IMR-90 (cell line): Measurements from ENCODE around the gene ATG3. TPM values are rescaled to one million over a fixed set of nuclear protein-coding genes. Genes with fewer than 3 reads are reported as not detected.

ENCODE experiments used
- ATAC-seq: fragments of 200-7000 bp; cut with Tn5 transposase; 2 replicates; pipeline ENCODE4 v1.9.1; 2020; ENCODE audit warnings: low read depth, mild to moderate bottlenecking, moderate library complexity
- BruUV-seq: library from RNA; stranded (reverse); fragments of 400-500 nt; replicated peaks from 2 replicates; lab custom pipeline; 2021; lab: Mats Ljungman, UMichigan
- CTCF ChIA-PET: fragments of 300-600 bp; formaldehyde crosslinking; extraction: SDS; loops from one replicate; lab custom pipeline; 2021; ENCODE audit warnings: antibody characterized with exemption; lab: Yijun Ruan, JAX
- POLR2A ChIA-PET: fragments of 300-600 bp; sonication (Branson Sonifier 250); formaldehyde crosslinking; loops from one replicate; lab custom pipeline; 2022; ENCODE audit warnings: antibody characterized with exemption; ENCODE audit not compliant: unreplicated experiment; lab: Charles Lee
- DNase-seq: peaks from one replicate; pipeline ENCODE4 v3.0.0; 2013
- H2AFZ ChIP-seq: replicated peaks from 2 replicates; pipeline ENCODE3; 2013; ENCODE audit warnings: low read length, mild to moderate bottlenecking; ENCODE audit not compliant: poor library complexity
- H2AK5ac ChIP-seq: 2 replicates; pipeline ENCODE4 v1.6.1; 2013; ENCODE audit warnings: low read depth, low read length, inconsistent platforms
- H2AK9ac ChIP-seq: replicated peaks from 2 replicates; pipeline ENCODE3; 2013; ENCODE audit warnings: mild to moderate bottlenecking, low read depth, low read length, moderate library complexity; ENCODE audit not compliant: poor library complexity
- H2BK120ac ChIP-seq: 2 replicates; pipeline ENCODE4 v1.6.1; 2013; ENCODE audit warnings: low read depth, low read length, inconsistent platforms
- H2BK15ac ChIP-seq: 3 replicates; pipeline ENCODE4 v1.6.1; 2013; ENCODE audit warnings: low read depth, low read length, inconsistent platforms
- H2BK20ac ChIP-seq: 2 replicates; pipeline ENCODE4 v1.6.1; 2013; ENCODE audit warnings: low read depth, mild to moderate bottlenecking, inconsistent platforms, low read length, moderate library complexity
- H2BK5ac ChIP-seq: 2 replicates; pipeline ENCODE4 v1.6.1; 2013; ENCODE audit warnings: mild to moderate bottlenecking, low read depth, low read length, inconsistent platforms; ENCODE audit not compliant: poor library complexity, severe bottlenecking
- H3K14ac ChIP-seq: replicated peaks from 2 replicates; pipeline ENCODE4 v1.6.1; 2013; ENCODE audit warnings: low read depth, low read length, inconsistent platforms
- H3K18ac ChIP-seq: 2 replicates; pipeline ENCODE4 v1.6.1; 2013; ENCODE audit warnings: low read depth, low read length, control low read depth
- H3K23ac ChIP-seq: 2 replicates; pipeline ENCODE4 v1.6.1; 2013; ENCODE audit warnings: low read depth, low read length, inconsistent platforms
- H3K27ac ChIP-seq: 2 replicates; pipeline ENCODE4 v1.5.1; 2013; ENCODE audit warnings: mild to moderate bottlenecking, control low read depth, low read length; ENCODE audit not compliant: insufficient read depth
- H3K27me3 ChIP-seq: 2 replicates; pipeline ENCODE4 v1.6.1; 2013; ENCODE audit warnings: low read length; ENCODE audit not compliant: control insufficient read depth, insufficient read depth
- H3K36me3 ChIP-seq: 2 replicates; pipeline ENCODE4 v1.6.1; 2013; ENCODE audit warnings: low read length, mixed read lengths; ENCODE audit not compliant: control insufficient read depth, insufficient read depth
- H3K4ac ChIP-seq: 2 replicates; pipeline ENCODE4 v1.6.1; 2013; ENCODE audit warnings: low read depth, low read length, inconsistent platforms
- H3K4me1 ChIP-seq: 2 replicates; pipeline ENCODE4 v1.6.1; 2013; ENCODE audit warnings: low read length, mixed read lengths; ENCODE audit not compliant: control insufficient read depth, insufficient read depth
- H3K4me2 ChIP-seq: 2 replicates; pipeline ENCODE4 v1.6.1; 2013; ENCODE audit warnings: low read depth, mild to moderate bottlenecking, control low read depth, low read length, moderate library complexity
- H3K4me3 ChIP-seq: 2 replicates; pipeline ENCODE4 v1.5.1; 2013; ENCODE audit warnings: low read depth, mild to moderate bottlenecking, control low read depth, low read length, moderate library complexity; ENCODE audit not compliant: insufficient read depth
- H3K56ac ChIP-seq: 2 replicates; pipeline ENCODE4 v1.6.1; 2013; ENCODE audit warnings: low read length, inconsistent platforms; ENCODE audit not compliant: insufficient read depth; ENCODE audit errors: extremely low read depth
- H3K79me1 ChIP-seq, 2 experiments: 2 replicates each; pipeline ENCODE4 v1.6.1; 2013; ENCODE audit warnings: low read length in 2 of 2, inconsistent platforms in 1 of 2, low read depth in 1 of 2
- H3K9ac ChIP-seq: 2 replicates; pipeline ENCODE4 v1.6.1; 2013; ENCODE audit warnings: low read depth, low read length, control low read depth
- H3K9me1 ChIP-seq: 2 replicates; pipeline ENCODE4 v1.6.1; 2013; ENCODE audit warnings: low read length, inconsistent platforms; ENCODE audit not compliant: insufficient read depth
- H3K9me3 ChIP-seq: 2 replicates; pipeline ENCODE4 v1.6.1; 2013; ENCODE audit warnings: low read length; ENCODE audit not compliant: control insufficient read depth, insufficient read depth
- H4K20me1 ChIP-seq: 2 replicates; pipeline ENCODE4 v1.6.1; 2013; ENCODE audit warnings: low read length, inconsistent platforms; ENCODE audit not compliant: insufficient read depth
- H4K5ac ChIP-seq: 2 replicates; pipeline ENCODE4 v1.6.1; 2013; ENCODE audit warnings: mild to moderate bottlenecking, low read depth, low read length, control low read depth
- H4K8ac ChIP-seq, 2 experiments: 2 replicates each; pipeline ENCODE4 v1.6.1; 2013; ENCODE audit warnings: low read depth in 2 of 2, low read length in 2 of 2, control low read depth in 1 of 2, inconsistent platforms in 1 of 2
- H4K91ac ChIP-seq: 2 replicates; pipeline ENCODE4 v1.6.1; 2013; ENCODE audit warnings: low read depth, low read length, inconsistent platforms; ENCODE audit not compliant: insufficient read depth
- CEBPB ChIP-seq: IDR thresholded peaks from 2 replicates; pipeline ENCODE4 v1.6.1; 2012; ENCODE audit warnings: low read depth, low read length, improper control_type of control experiment
- FOS ChIP-seq: fragments of 150-350 bp; IDR thresholded peaks from 2 replicates; pipeline ENCODE4 v1.6.1; 2016; ENCODE audit warnings: low read depth, low read length
- MAFK ChIP-seq: IDR thresholded peaks from 2 replicates; pipeline ENCODE4 v1.6.1; 2012; ENCODE audit warnings: low read depth, low read length, improper control_type of control experiment
- NFE2L2 ChIP-seq: fragments of 150-350 bp; IDR thresholded peaks from 2 replicates; pipeline ENCODE4 v1.6.1; 2016; ENCODE audit warnings: low read depth, mild to moderate bottlenecking, low read length
- POLR2A ChIP-seq: IDR thresholded peaks from 2 replicates; pipeline ENCODE4 v1.6.1; 2012; ENCODE audit warnings: mild to moderate bottlenecking, low read depth, low read length
- RAD21 ChIP-seq: IDR thresholded peaks from 2 replicates; pipeline ENCODE4 v1.6.1; 2012; ENCODE audit warnings: low read length, improper control_type of control experiment
- WGBS, 2 experiments: methylation state at CpG; one replicate each; pipeline versions ENCODE4 v1.1.5 to v1.1.7; 2013; ENCODE audit warnings: missing lambda C conversion rate in 2 of 2; ENCODE audit not compliant: insufficient read length in 1 of 2; ENCODE audit errors: extremely low coverage in 2 of 2; 5-methylcytosine and 5-hydroxymethylcytosine counted together
- dilution Hi-C: fragments of 300-500 bp; cut with HindIII; formaldehyde crosslinking; loops from one replicate; pipeline ENCODE4 v1.14.3; 2018; ENCODE audit warnings: low sequenced_read_pairs; ENCODE audit not compliant: unreplicated experiment
- in situ Hi-C: fragments of 300-500 bp; cut with MboI; formaldehyde crosslinking; loops from 3 replicates; pipeline ENCODE4 v1.14.3; 2019; ENCODE audit warnings: low sequenced_read_pairs, inconsistent platforms, mixed read lengths
- intact Hi-C: fragments of 100-400 bp; cut with micrococcal nuclease; formaldehyde crosslinking; loops from 2 replicates; pipeline ENCODE4 v1.10.0; 2022
- polyA plus RNA-seq, 3 experiments: library from polyadenylated mRNA; depleted of rRNA; stranded (reverse); fragments of >200 nt; gene quantifications; 2 replicates each; pipeline ENCODE4 v1.2.3, GENCODE V29; 2012; ENCODE audit warnings: low replicate concordance in 1 of 3
- total RNA-seq: library from RNA; depleted of rRNA; stranded (reverse); fragments of >200 nt; gene quantifications from 2 replicates; pipeline ENCODE4 v1.2.3, GENCODE V29; 2012

The ATG3 gene
- total and polyA plus RNA-seq, 2 of the 4 experiments (the other 2 are of a cell fraction) = 30.8 to 31.7 TPM

- Histone ChIP-seq H4K5ac (no peak overlapping the region), H3K4ac (no peak overlapping the region), H3K4me3 (no peak overlapping the region), H3K9ac (no peak overlapping the region), H3K18ac (no peak overlapping the region), H2BK120ac (no peak overlapping the region), H4K8ac (no peak overlapping the region), H2BK15ac (no peak overlapping the region), H3K14ac (no peak overlapping the region), H3K23ac (no peak overlapping the region), H3K4me2 (0 out of 2 replicates have a peak overlapping the region, but pooled peaks have one; percentile 19), H3K9me1 (0 out of 2 replicates have a peak, but pooled peaks cover 3% of the 10 kb centered on the region), H3K4me1 (peaks cover 3% of the 10 kb centered on the region; the same call in 1 of the 2 replicates), H2AK9ac (no peak overlapping the region), H3K79me1 (no peaks in the 10 kb centered on the region), H2BK5ac (no peak overlapping the region), H3K56ac (no peak overlapping the region), H2BK20ac (no peak overlapping the region), H4K91ac (no peak overlapping the region), H3K27me3 (no peaks in the 10 kb centered on the region), H4K20me1 (no peaks in the 10 kb centered on the region), H3K36me3 (peaks cover 18% of the 10 kb centered on the region), H3K9me3 (no peaks in the 10 kb centered on the region), H3K27ac (no peak overlapping the region), H2AK5ac (no peak overlapping the region), H2AFZ (no peak overlapping the region)
- intact Hi-C loops (no loop called here), in situ Hi-C loops (no loop called here), dilution Hi-C loops (no loop called here)
- ChIA-PET POLR2A (no interaction called here), CTCF (interaction anchor here (0.5 to 0.8 kb wide), 2 partner anchors 8 to 430 kb away, joined by 3 read pairs; no protein-coding TSS in a partner anchor)
- peak; percentile 71 for ATAC-seq
- no peak for TF ChIP-seq MAFK
- TF ChIP-seq NFE2L2 = no peak
- peak; percentile 74; the same call in 1 of the 2 replicates for TF ChIP-seq CEBPB
- no peak for TF ChIP-seq RAD21
- TF ChIP-seq POLR2A = no peak
- 0 out of 2 replicates have a peak, but pooled peaks have one; percentile 30 for TF ChIP-seq FOS
- TSS peak; percentile 7 for BruUV-seq
- DNase-seq = peak; percentile 86
- no CpG with 5 or more reads among the region's 4 CpGs for WGBS, 2 experiments
These were observed 42.8 kb upstream of the ATG3 start for GRCh38 chr3:112604536-112604935.
